K562 treated with DMSO at 1 percent for 12 hours (cell line): ENCODE measurements around the gene IQGAP3. TPM values are rescaled to one million over a fixed set of nuclear protein-coding genes. Genes with fewer than 3 reads are reported as not detected.

ENCODE experiments used
- total RNA-seq: library from RNA; unstranded; fragments of 300-600 nt; gene quantifications from 2 replicates; pipeline ENCODE4 v1.2.3, GENCODE V29; 2022; ENCODE audit not compliant: insufficient read depth

IQGAP3 gene
- total RNA-seq: 7.9 and 29.1 TPM in 2 replicates

GRCh38 chr1:156571919-156572662 is at the start of gene IQGAP3:
IQGAP3 (minus strand) TSS chr1:156572565; CDS start chr1:156572529, 36 bp downstream.

GRCh38 chr1:156618853-156619581 is 46.7 kb upstream of the IQGAP3 start, which contains the start of gene HAPLN2:
HAPLN2 (plus strand) TSS chr1:156619415; CDS start chr1:156623491, 4,076 bp downstream.

GRCh38 chr1:156601122-156601830 is 28.9 kb upstream of the IQGAP3 start, which contains the start of gene GPATCH4:
GPATCH4 (minus strand) TSS chr1:156601479.

GRCh38 chr1:156591432-156592157 is 19.2 kb upstream of the IQGAP3 start, which contains the start of gene NAXE:
NAXE (plus strand) TSS chr1:156591776; CDS start chr1:156591805, 29 bp downstream.

GRCh38 chr1:156579472-156579871 is 7.1 kb upstream of the IQGAP3 start, which contains the start of gene TTC24:
TTC24 (plus strand) TSS chr1:156579723; CDS start chr1:156581365, 1,642 bp downstream.

GRCh38 chr1:156500543-156500792 is 71.9 kb downstream of the IQGAP3 start, which contains the start of gene MEF2D:
MEF2D (minus strand) TSS chr1:156500775; CDS start chr1:156483292, 17,483 bp downstream.

Other genes starting within 250 kb of the IQGAP3 start
- gene CCT3, start 234.3 kb downstream of the IQGAP3 start, total RNA-seq: 311 and 326 TPM in 2 replicates
- 3.8 TPM in 1 of 2 replicates, not detected in the other for gene TSACC, start 234.0 kb downstream of the IQGAP3 start, total RNA-seq
- gene RHBG, start 203.4 kb downstream of the IQGAP3 start, total RNA-seq: not detected in 2 replicates
- gene MEF2D, start 71.8 kb downstream of the IQGAP3 start, total RNA-seq: 3.6 and 12.6 TPM in 2 replicates
- not detected in 2 replicates for gene TTC24, start 7.2 kb upstream of the IQGAP3 start, total RNA-seq
- 105 and 129 TPM in 2 replicates for gene NAXE, start 19.2 kb upstream of the IQGAP3 start, total RNA-seq
- 10.7 and 21.3 TPM in 2 replicates for gene GPATCH4, start 28.9 kb upstream of the IQGAP3 start, total RNA-seq
- 2.5 and 5.5 TPM in 2 replicates for gene HAPLN2, start 46.9 kb upstream of the IQGAP3 start, total RNA-seq
- gene BCAN, start 69.6 kb upstream of the IQGAP3 start, total RNA-seq: 0.45 TPM in 1 of 2 replicates, not detected in the other
- 3.9 and 7.5 TPM in 2 replicates for gene NES, start 104.8 kb upstream of the IQGAP3 start, total RNA-seq
- 2.3 and 5.5 TPM in 2 replicates for gene CRABP2, start 133.0 kb upstream of the IQGAP3 start, total RNA-seq
- 64.9 and 67.8 TPM in 2 replicates for gene METTL25B, start 155.9 kb upstream of the IQGAP3 start, total RNA-seq
- 23.3 and 39.7 TPM in 2 replicates for gene ISG20L2, start 156.2 kb upstream of the IQGAP3 start, total RNA-seq
- 14.2 and 23.9 TPM in 2 replicates for gene MRPL24, start 168.5 kb upstream of the IQGAP3 start, total RNA-seq
- gene HDGF, start 179.1 kb upstream of the IQGAP3 start, total RNA-seq: 104 and 121 TPM in 2 replicates
- gene PRCC, start 195.0 kb upstream of the IQGAP3 start, total RNA-seq: 70.5 and 109 TPM in 2 replicates
- 9.2 and 17.7 TPM in 2 replicates for gene SH2D2A, start 244.3 kb upstream of the IQGAP3 start, total RNA-seq